AG04450 (cell line): Measurements from ENCODE around the gene TNFRSF6B. TPM values are rescaled to one million over a fixed set of nuclear protein-coding genes. Genes with fewer than 3 reads are reported as not detected.
"Not testable (repeated sequence)": the region's sequence is repeated elsewhere in the genome, so short reads cannot be mapped to it uniquely, and the experiment has no call there.

ENCODE experiments used
- CTCF ChIA-PET: fragments of 300-600, 350-600 bp; formaldehyde crosslinking; extraction: SDS; loops from one replicate; lab custom pipeline; 2022; ENCODE audit warnings: antibody characterized with exemption, inconsistent platforms; lab: Charles Lee
- POLR2A ChIA-PET: fragments of 350-600 bp; formaldehyde crosslinking; extraction: SDS; loops from one replicate; lab custom pipeline; 2021; ENCODE audit warnings: antibody characterized with exemption, inconsistent platforms; lab: Yijun Ruan, JAX
- DNase-seq: peaks from one replicate; pipeline ENCODE4 v3.0.0-alpha.2; 2011; ENCODE audit warnings: low read depth, low spot score
- H3K27ac ChIP-seq: one replicate; pipeline ENCODE4 v1.5.1; 2012; ENCODE audit warnings: low read depth, low read length, control low read depth
- H3K27me3 ChIP-seq: one replicate; pipeline ENCODE4 v1.6.0; 2012; ENCODE audit warnings: low read length; ENCODE audit not compliant: control insufficient read depth, insufficient read depth
- H3K4me3 ChIP-seq: 2 replicates; pipeline ENCODE4 v1.5.1; 2011; ENCODE audit warnings: mild to moderate bottlenecking, low read depth, low read length, control low read depth
- H3K9me3 ChIP-seq: 2 replicates; pipeline ENCODE4 v1.5.1; 2012; ENCODE audit warnings: low read length; ENCODE audit not compliant: control insufficient read depth, insufficient read depth
- CTCF ChIP-seq: IDR thresholded peaks from 2 replicates; pipeline ENCODE4 v1.5.1; 2011; ENCODE audit warnings: low read depth, low read length, control low read depth, inconsistent platforms
- polyA plus RNA-seq: library from polyadenylated mRNA; depleted of rRNA; stranded (reverse); fragments of >200 nt; gene quantifications from 2 replicates; pipeline ENCODE4 v1.2.3, GENCODE V29; 2011

TNFRSF6B gene
- polyA plus RNA-seq, 1 experiment, result 2.5 TPM

- peak overlapping the region; percentile 81 for H3K27ac ChIP-seq
- no peaks in the 10 kb centered on the region; the same call in 1 of the 2 replicates for H3K9me3 ChIP-seq
- H3K4me3 ChIP-seq, result peak overlapping the region; percentile 89
- CTCF ChIA-PET, result no interaction called here
- H3K27me3 ChIP-seq, result no peaks in the 10 kb centered on the region
- TF ChIP-seq CTCF, result no peak
- DNase-seq, result no peak
- POLR2A ChIA-PET, result no interaction called here
These were observed 37.1 kb upstream of the TNFRSF6B start for GRCh38 chr20:63659370-63659769.

DNA sequence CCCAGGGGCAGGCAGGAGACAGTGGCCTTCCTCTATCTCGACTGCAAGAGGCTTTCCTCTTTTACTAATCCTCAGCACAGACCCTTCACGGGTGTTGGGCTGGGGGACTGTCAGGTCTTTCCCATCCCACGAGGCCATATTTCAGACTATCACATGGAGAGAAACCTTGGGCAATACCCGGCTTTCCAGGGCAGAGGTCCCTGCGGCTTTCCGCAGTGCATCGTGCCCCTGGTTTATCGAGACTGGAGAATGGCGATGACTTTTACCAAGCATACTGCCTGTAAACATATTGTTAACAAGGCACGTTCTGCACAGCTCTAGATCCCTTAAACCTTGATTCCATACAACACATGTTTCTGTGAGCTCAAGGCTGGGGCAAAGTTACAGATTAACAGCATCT lies 36.3 kb upstream of the TNFRSF6B start:
- CTCF ChIA-PET, POLR2A ChIA-PET: not testable (repeated sequence)

DNA sequence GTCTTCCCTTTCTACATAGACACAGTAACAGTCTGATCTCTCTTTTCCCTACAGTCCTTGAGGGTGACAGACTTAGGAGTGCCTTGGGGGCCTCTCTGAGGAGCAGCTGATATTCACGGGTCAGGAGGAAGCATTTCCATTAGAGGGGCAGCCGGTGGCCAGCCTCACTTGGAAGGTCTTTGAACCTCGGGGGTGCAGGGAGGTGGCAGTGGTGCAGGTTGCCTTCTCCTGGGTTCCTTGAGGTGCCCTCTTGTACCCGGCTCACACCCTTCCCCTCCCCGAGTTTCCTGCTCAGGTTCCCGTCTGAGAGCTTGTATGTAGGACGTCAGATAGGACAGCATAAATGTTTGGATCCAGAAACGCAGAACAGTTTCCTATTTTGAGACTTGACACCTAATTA lies 35.8 kb upstream of the TNFRSF6B start:
- DNase-seq, result no peak
- ChIA-PET CTCF (no interaction called here), POLR2A (no interaction called here)
- H3K9me3 ChIP-seq, result no peaks in the 10 kb centered on the region; the same call in 1 of the 2 replicates
- TF ChIP-seq CTCF, result no peak
- H3K4me3 ChIP-seq, result no peak overlapping the region
- H3K27ac ChIP-seq, result no peak overlapping the region
- no peaks in the 10 kb centered on the region for H3K27me3 ChIP-seq

More for the DNA sequence above, 36.3 kb upstream of the TNFRSF6B start:
- not testable (repeated sequence) for DNase-seq, H3K4me3 ChIP-seq, H3K9me3 ChIP-seq, H3K27ac ChIP-seq, H3K27me3 ChIP-seq

DNA sequence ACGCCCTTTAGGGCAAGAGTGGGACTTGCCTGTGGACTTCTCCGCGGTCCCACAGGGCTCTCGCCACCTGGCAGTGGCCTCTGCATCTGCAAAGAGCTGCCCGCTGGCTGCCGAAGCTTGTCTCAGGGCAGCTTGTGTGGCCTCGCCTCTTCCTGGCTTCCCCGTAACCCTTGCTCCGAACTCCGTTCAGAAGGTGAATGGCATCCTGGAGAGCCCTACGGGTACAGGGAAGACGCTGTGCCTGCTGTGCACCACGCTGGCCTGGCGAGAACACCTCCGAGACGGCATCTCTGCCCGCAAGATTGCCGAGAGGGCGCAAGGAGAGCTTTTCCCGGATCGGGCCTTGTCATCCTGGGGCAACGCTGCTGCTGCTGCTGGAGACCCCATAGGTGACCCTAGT lies 35.3 kb upstream of the TNFRSF6B start:
- H3K9me3 ChIP-seq, result no peaks in the 10 kb centered on the region; the same call in 1 of the 2 replicates
- no peak for DNase-seq
- H3K4me3 ChIP-seq, result no peak overlapping the region
- H3K27me3 ChIP-seq, result no peaks in the 10 kb centered on the region
- TF ChIP-seq CTCF, result no peak
- H3K27ac ChIP-seq, result no peak overlapping the region
- ChIA-PET CTCF (no interaction called here), POLR2A (interaction anchor here (0.9 kb wide), 1 partner anchor 8 kb away, joined by 3 read pairs; the partner anchor contains the start of gene STMN3)

GRCh38 chr20:63661959-63662812 lies 34.3 kb upstream of the TNFRSF6B start:
- TF ChIP-seq CTCF, result no peak
- DNase-seq, result no peak
- H3K4me3 ChIP-seq, result no peak overlapping the region
- H3K27ac ChIP-seq, result no peak overlapping the region
- no peaks in the 10 kb centered on the region for H3K27me3 ChIP-seq
- ChIA-PET CTCF (no interaction called here), POLR2A (interaction anchor here (0.9 kb wide), 1 partner anchor 9 kb away, joined by 3 read pairs; the partner anchor contains the start of gene STMN3)
- no peaks in the 10 kb centered on the region; the same call in 1 of the 2 replicates for H3K9me3 ChIP-seq
